ENCODE measurements around the gene DEF6. TPM values are rescaled to one million over a fixed set of nuclear protein-coding genes. Genes with fewer than 3 reads are reported as not detected.

DEF6 gene, protein sequence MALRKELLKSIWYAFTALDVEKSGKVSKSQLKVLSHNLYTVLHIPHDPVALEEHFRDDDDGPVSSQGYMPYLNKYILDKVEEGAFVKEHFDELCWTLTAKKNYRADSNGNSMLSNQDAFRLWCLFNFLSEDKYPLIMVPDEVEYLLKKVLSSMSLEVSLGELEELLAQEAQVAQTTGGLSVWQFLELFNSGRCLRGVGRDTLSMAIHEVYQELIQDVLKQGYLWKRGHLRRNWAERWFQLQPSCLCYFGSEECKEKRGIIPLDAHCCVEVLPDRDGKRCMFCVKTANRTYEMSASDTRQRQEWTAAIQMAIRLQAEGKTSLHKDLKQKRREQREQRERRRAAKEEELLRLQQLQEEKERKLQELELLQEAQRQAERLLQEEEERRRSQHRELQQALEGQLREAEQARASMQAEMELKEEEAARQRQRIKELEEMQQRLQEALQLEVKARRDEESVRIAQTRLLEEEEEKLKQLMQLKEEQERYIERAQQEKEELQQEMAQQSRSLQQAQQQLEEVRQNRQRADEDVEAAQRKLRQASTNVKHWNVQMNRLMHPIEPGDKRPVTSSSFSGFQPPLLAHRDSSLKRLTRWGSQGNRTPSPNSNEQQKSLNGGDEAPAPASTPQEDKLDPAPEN
- total RNA-seq (2022) (15.4 and 18.5 TPM in 2 replicates), Bru-seq, nascent RNA (percentile 56 among the genes with signal in this experiment), BruChase-seq, experiment 1, labeled RNA remaining after a 6-hour chase (percentile 55 among the genes with signal in this experiment), BruChase-seq, experiment 2, labeled RNA remaining after a 2-hour chase (percentile 61 among the genes with signal in this experiment)
- long read RNA-seq, transcript DEF6-201 (11 exons, 2,262 nt) = major isoform, 19 of 23 reads
- long read RNA-seq, partial matches to known transcripts = 2 of 23 reads
- long read RNA-seq, other reads (novel, unspliced or antisense) = 2 of 23 reads

- CTCF ChIA-PET = interaction anchor here (0.5 to 2.4 kb wide), 12 partner anchors 20 to 439 kb away, joined by 3 to 12 read pairs (median 4); partner anchors contain the start of genes ANKS1A and PPARD
- Mint-ChIP-seq H3K4me1 (ENCODE audit: low read depth, unreplicated experiment) (peaks cover 15% of the 10 kb centered on the region), H3K4me3 (ENCODE audit: low read depth, unreplicated experiment) (peak within 1 kb of the TSS; percentile 62), H3K27ac (ENCODE audit: unreplicated experiment) (no peak within 1 kb of the TSS), H3K27me3 (ENCODE audit: unreplicated experiment) (no peaks in the 10 kb centered on the region), H3K9me3 (ENCODE audit: low read depth, unreplicated experiment) (no peaks in the 10 kb centered on the region), H3K36me3 (ENCODE audit: insufficient read depth, unreplicated experiment) (peaks cover 15% of the 10 kb centered on the region)
- TF ChIP-seq CTCF (IDR thresholded peaks at IDR 0.05; ENCODE audit: unreplicated experiment) = peak; percentile 82
- BruUV-seq (replicated peaks) = no TSS peak
- DNase-seq = peak; percentile 93
- intact Hi-C loops (cut with micrococcal nuclease; ENCODE audit: unreplicated experiment) = loop anchor here (1.0 to 10.0 kb wide), 5 partner anchors 29 to 257 kb away; partner anchors contain the start of genes PPARD and RPL10A
These were observed at the start of gene DEF6 for GRCh38 chr6:35297601-35298481. DEF6 (plus strand) TSS chr6:35297818; CDS start chr6:35297857, 39 bp downstream.

DNA sequence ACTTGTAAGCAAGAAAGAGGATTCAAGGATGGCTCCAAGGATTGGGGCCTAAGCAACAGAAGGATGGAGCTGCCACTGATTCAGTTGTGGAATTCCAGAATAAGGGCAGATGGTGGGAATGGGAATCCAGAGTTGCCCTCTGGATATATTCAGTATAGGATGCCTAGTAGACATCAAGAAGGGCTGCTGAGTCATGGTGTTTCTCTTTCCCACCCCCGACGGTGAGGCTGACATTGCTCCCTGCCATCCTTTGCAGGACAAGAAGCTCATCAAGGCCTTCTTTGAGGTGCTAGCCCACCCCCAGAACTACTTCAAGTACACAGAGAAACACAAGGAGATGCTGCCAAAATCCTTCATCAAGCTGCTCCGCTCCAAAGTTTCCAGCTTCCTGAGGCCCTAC is 49.3 kb upstream of the DEF6 start:
- H3K27ac Mint-ChIP-seq (ENCODE audit: unreplicated experiment) = no peak overlapping the region
- H3K36me3 Mint-ChIP-seq (ENCODE audit: insufficient read depth, unreplicated experiment) = peaks cover 3% of the 10 kb centered on the region
- no TSS peak for BruUV-seq (replicated peaks)
- no peaks in the 10 kb centered on the region for H3K9me3 Mint-ChIP-seq (ENCODE audit: low read depth, unreplicated experiment)
- no peak for TF ChIP-seq CTCF (IDR thresholded peaks at IDR 0.05; ENCODE audit: unreplicated experiment)
- H3K4me3 Mint-ChIP-seq (ENCODE audit: low read depth, unreplicated experiment) = no peak overlapping the region
- DNase-seq = no peak
- H3K27me3 Mint-ChIP-seq (ENCODE audit: unreplicated experiment) = no peaks in the 10 kb centered on the region
- H3K4me1 Mint-ChIP-seq (ENCODE audit: low read depth, unreplicated experiment) = no peaks in the 10 kb centered on the region
- intact Hi-C loops (cut with micrococcal nuclease; ENCODE audit: unreplicated experiment) = no loop called here
- CTCF ChIA-PET = no interaction called here

GRCh38 chr6:35248965-35249364 is 48.7 kb upstream of the DEF6 start:
- H3K27me3 Mint-ChIP-seq (ENCODE audit: unreplicated experiment) = no peaks in the 10 kb centered on the region
- TF ChIP-seq CTCF (IDR thresholded peaks at IDR 0.05; ENCODE audit: unreplicated experiment) = no peak
- intact Hi-C loops (cut with micrococcal nuclease; ENCODE audit: unreplicated experiment) = no loop called here
- no peak for DNase-seq
- H3K27ac Mint-ChIP-seq (ENCODE audit: unreplicated experiment) = no peak overlapping the region
- H3K9me3 Mint-ChIP-seq (ENCODE audit: low read depth, unreplicated experiment) = no peaks in the 10 kb centered on the region
- H3K36me3 Mint-ChIP-seq (ENCODE audit: insufficient read depth, unreplicated experiment) = peaks cover 4% of the 10 kb centered on the region
- CTCF ChIA-PET = no interaction called here
- H3K4me3 Mint-ChIP-seq (ENCODE audit: low read depth, unreplicated experiment) = no peak overlapping the region
- no peaks in the 10 kb centered on the region for H3K4me1 Mint-ChIP-seq (ENCODE audit: low read depth, unreplicated experiment)
- no TSS peak for BruUV-seq (replicated peaks)

- no peak overlapping the region for H3K4me3 Mint-ChIP-seq (ENCODE audit: low read depth, unreplicated experiment)
- no peaks in the 10 kb centered on the region for H3K9me3 Mint-ChIP-seq (ENCODE audit: low read depth, unreplicated experiment)
- peaks cover 4% of the 10 kb centered on the region for H3K36me3 Mint-ChIP-seq (ENCODE audit: insufficient read depth, unreplicated experiment)
- DNase-seq = no peak
- H3K4me1 Mint-ChIP-seq (ENCODE audit: low read depth, unreplicated experiment) = no peaks in the 10 kb centered on the region
- CTCF ChIA-PET = interaction anchor here (0.6 kb wide), 2 partner anchors 93 to 176 kb away, joined by 3 read pairs; no protein-coding TSS in a partner anchor
- no TSS peak for BruUV-seq (replicated peaks)
- no peak for TF ChIP-seq CTCF (IDR thresholded peaks at IDR 0.05; ENCODE audit: unreplicated experiment)
- H3K27me3 Mint-ChIP-seq (ENCODE audit: unreplicated experiment) = no peaks in the 10 kb centered on the region
- intact Hi-C loops (cut with micrococcal nuclease; ENCODE audit: unreplicated experiment) = no loop called here
- no peak overlapping the region for H3K27ac Mint-ChIP-seq (ENCODE audit: unreplicated experiment)
These were observed 45.7 kb upstream of the DEF6 start for GRCh38 chr6:35251949-35252348.

Measured in Calu3 (cell line).